Naive thymus-derived CD4-positive, alpha-beta T cell (primary cell): ENCODE results near the gene DTNB. TPM values are rescaled to one million over a fixed set of nuclear protein-coding genes. Genes with fewer than 3 reads are reported as not detected.

Experiments used
- ATAC-seq: fragments of 150-1000 bp; cut with Tn5 transposase; 2 replicates; pipeline ENCODE4 v1.10.0; 2021; ENCODE audit warnings: mild to moderate bottlenecking, moderate library complexity
- CTCF ChIA-PET: fragments of 350-600 bp; sonication (Branson Sonifier 250); formaldehyde crosslinking; loops from one replicate; lab custom pipeline; 2021; ENCODE audit warnings: antibody characterized with exemption; lab: Charles Lee
- POLR2A ChIA-PET: fragments of 350-600 bp; sonication (Branson Sonifier 250); formaldehyde crosslinking; loops from one replicate; lab custom pipeline; 2021; ENCODE audit warnings: antibody characterized with exemption, inconsistent platforms; lab: Charles Lee
- DNase-seq, 9 donors: peaks; one replicate each; pipeline versions ENCODE4 v3.0.0 to v3.0.0-alpha.2; 2020 to 2022; ENCODE audit warnings: mixed read lengths in 1 of 9
- H3K27ac ChIP-seq: one replicate; pipeline ENCODE4 v1.7.0; 2013; ENCODE audit warnings: mild to moderate bottlenecking, low read depth, low read length, moderate library complexity
- H3K27me3 ChIP-seq, 2 donors: one replicate each; pipeline ENCODE4 v1.7.0; 2013; ENCODE audit warnings: low read length in 2 of 2, mild to moderate bottlenecking in 2 of 2, moderate library complexity in 2 of 2; ENCODE audit not compliant: control insufficient read depth in 2 of 2, insufficient read depth in 2 of 2
- H3K36me3 ChIP-seq, 3 experiments: 1 replicate in 2 of 3; 2 replicates in 1 of 3; pipeline ENCODE4 v1.7.0; 2013; ENCODE audit warnings: low read length in 3 of 3, mild to moderate bottlenecking in 3 of 3, moderate library complexity in 1 of 3; ENCODE audit not compliant: insufficient read depth in 3 of 3, control insufficient read depth in 2 of 3
- H3K4me1 ChIP-seq, 2 donors: one replicate each; pipeline ENCODE4 v1.7.0; 2013; ENCODE audit warnings: low read length in 2 of 2, mild to moderate bottlenecking in 2 of 2, moderate library complexity in 1 of 2; ENCODE audit not compliant: control insufficient read depth in 2 of 2, insufficient read depth in 2 of 2
- H3K4me3 ChIP-seq: 2 replicates; pipeline ENCODE4 v1.7.0; 2013; ENCODE audit warnings: mild to moderate bottlenecking, low read length
- H3K9me3 ChIP-seq, 3 experiments: 1 replicate in 2 of 3; 2 replicates in 1 of 3; pipeline ENCODE4 v1.7.0; 2013; ENCODE audit warnings: low read length in 3 of 3; ENCODE audit not compliant: control insufficient read depth in 2 of 3
- H3K27ac Mint-ChIP-seq, 9 donors: one replicate each; pipeline ENCODE4 v1.8.0; 2020 to 2022; ENCODE audit warnings: mixed read lengths in 9 of 9, mild to moderate bottlenecking in 8 of 9, moderate library complexity in 5 of 9, inconsistent platforms in 2 of 9
- H3K27me3 Mint-ChIP-seq, 5 donors: one replicate each; pipeline ENCODE4 v1.8.0; 2021 to 2022; ENCODE audit warnings: mixed read lengths in 5 of 5, mild to moderate bottlenecking in 1 of 5
- H3K36me3 Mint-ChIP-seq, 5 donors: one replicate each; pipeline ENCODE4 v1.8.0; 2020 to 2022; ENCODE audit warnings: mixed read lengths in 5 of 5, mild to moderate bottlenecking in 3 of 5, inconsistent platforms in 1 of 5
- H3K4me1 Mint-ChIP-seq, 7 donors: one replicate each; pipeline ENCODE4 v1.8.0; 2020 to 2022; ENCODE audit warnings: mixed read lengths in 7 of 7, mild to moderate bottlenecking in 3 of 7, inconsistent platforms in 1 of 7
- H3K4me3 Mint-ChIP-seq, 10 donors: one replicate each; pipeline ENCODE4 v1.8.0; 2020 to 2022; ENCODE audit warnings: mild to moderate bottlenecking in 10 of 10, mixed read lengths in 10 of 10, moderate library complexity in 6 of 10, inconsistent platforms in 2 of 10
- H3K9me3 Mint-ChIP-seq, 11 donors: one replicate each; pipeline ENCODE4 v1.8.0; 2020 to 2022; ENCODE audit warnings: mixed read lengths in 11 of 11, mild to moderate bottlenecking in 4 of 11, inconsistent platforms in 1 of 11, moderate library complexity in 1 of 11
- intact Hi-C, 2 donors: fragments of 100-400 bp; cut with micrococcal nuclease; formaldehyde crosslinking; loops; one replicate each; pipeline ENCODE4 v1.15.1; 2023
- polyA plus RNA-seq, 2 donors: library from polyadenylated mRNA; unstranded; fragments of 300-500 nt; fragmentation: Illumina TruSeq; gene quantifications; one replicate each; pipeline ENCODE4 v1.2.3, GENCODE V29; 2021
- total RNA-seq, 6 experiments: library from RNA in 5 of 6; stranded (reverse) in 5 of 6; gene quantifications; 1 replicate in 5 of 6; 2 replicates in 1 of 6; pipeline ENCODE4 v1.2.3 and lab custom pipeline; 2021 to 2026

DTNB gene
- total and polyA plus RNA-seq, 7 experiments from 2014 or later: 17.0 to 56.2 (median 33.1) TPM

DNA sequence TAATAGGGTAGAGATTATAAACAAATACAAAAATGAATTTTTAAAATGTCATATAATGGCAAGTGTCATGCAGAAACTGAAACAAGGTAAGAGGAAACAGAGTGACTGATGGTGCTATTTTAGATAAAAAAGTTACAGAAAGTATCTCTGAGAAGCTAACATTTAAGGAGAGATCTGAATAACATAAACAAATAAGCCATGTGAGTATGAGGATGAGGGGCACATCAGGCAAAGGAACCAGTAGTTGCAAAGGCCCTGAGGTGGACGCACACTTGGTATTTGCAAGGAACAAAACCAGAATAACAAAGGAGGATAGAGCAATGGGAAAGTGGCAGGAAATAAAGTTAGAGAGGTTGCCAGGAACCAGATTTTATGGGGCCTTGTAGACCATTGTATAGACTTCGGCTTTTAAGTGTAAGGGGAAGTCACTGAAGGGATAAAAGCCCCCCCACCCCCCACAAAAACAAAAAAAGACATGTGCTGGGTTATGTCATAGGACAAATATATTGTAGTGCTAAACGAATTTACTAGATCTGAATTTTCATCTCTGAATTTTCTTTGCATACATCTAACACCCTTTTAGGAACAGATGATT lies 159.2 kb downstream of the DTNB start:
- no peak for ATAC-seq
- Histone ChIP-seq H3K36me3 (no peaks in the 10 kb centered on the region), H3K9me3 (no peaks in the 10 kb centered on the region), H3K4me3 (no peak overlapping the region), H3K27ac (no peak overlapping the region), H3K4me1 (no peaks in the 10 kb centered on the region), H3K27me3 (no peaks in the 10 kb centered on the region)
- H3K4me1 Mint-ChIP-seq: peaks cover 0 to 32% (median 6%) of the 10 kb centered on the region in 7 donors
- intact Hi-C loops: loop anchor here in 1 of 2 donors (5.0 kb wide), 1 partner anchor 62 kb away; no protein-coding TSS in a partner anchor
- DNase-seq: no peak
- H3K4me3 Mint-ChIP-seq: peak overlapping the region in 1 of 10 donors; percentile 47
- H3K27ac Mint-ChIP-seq: peak overlapping the region in 5 of 9 donors; percentile 1 to 78 (median 72)
- CTCF ChIA-PET: no interaction called here
- peaks cover 5 to 29% (median 7%) of the 10 kb centered on the region in 5 donors for H3K36me3 Mint-ChIP-seq
- no peaks in the 10 kb centered on the region for H3K9me3 Mint-ChIP-seq
- POLR2A ChIA-PET: no interaction called here
- no peaks in the 10 kb centered on the region for H3K27me3 Mint-ChIP-seq

DNA sequence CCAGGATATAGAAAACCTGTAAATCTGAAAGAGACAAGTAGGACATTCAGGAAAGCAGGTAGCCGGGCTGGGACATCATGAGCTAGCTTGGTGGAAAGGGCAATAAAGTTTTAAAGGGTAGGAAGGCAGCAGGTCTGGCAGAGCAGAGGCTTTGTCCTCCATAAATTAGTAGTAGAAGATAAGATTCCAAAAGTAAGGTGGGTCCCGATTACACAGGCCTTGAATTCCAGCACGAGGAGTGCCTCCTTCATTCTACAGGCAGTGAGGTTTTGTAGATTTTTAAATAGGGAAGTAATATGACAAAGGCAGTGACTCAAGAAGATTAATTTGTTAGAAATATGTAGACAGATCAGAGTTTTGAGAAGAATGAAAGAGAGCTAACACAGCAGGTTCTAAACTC lies 160.7 kb downstream of the DTNB start:
- no peaks in the 10 kb centered on the region for H3K36me3 ChIP-seq
- Mint-ChIP-seq H3K4me3 (no peak overlapping the region), H3K9me3 (peaks cover 0 to 1% (median 0%) of the 10 kb centered on the region in 11 donors), H3K27ac (no peak overlapping the region), H3K4me1 (peaks cover 0 to 26% (median 6%) of the 10 kb centered on the region in 7 donors), H3K27me3 (no peaks in the 10 kb centered on the region), H3K36me3 (peaks cover 5 to 27% (median 7%) of the 10 kb centered on the region in 5 donors)
- H3K27ac ChIP-seq: no peak overlapping the region
- ChIA-PET CTCF (no interaction called here), POLR2A (no interaction called here)
- intact Hi-C loops: loop anchor here in 1 of 2 donors (5.0 kb wide), 1 partner anchor 60 kb away; no protein-coding TSS in a partner anchor
- ATAC-seq: no peak
- no peaks in the 10 kb centered on the region for H3K9me3 ChIP-seq
- no peak overlapping the region for H3K4me3 ChIP-seq
- no peaks in the 10 kb centered on the region for H3K27me3 ChIP-seq
- H3K4me1 ChIP-seq: no peaks in the 10 kb centered on the region
- DNase-seq: no peak

DNA sequence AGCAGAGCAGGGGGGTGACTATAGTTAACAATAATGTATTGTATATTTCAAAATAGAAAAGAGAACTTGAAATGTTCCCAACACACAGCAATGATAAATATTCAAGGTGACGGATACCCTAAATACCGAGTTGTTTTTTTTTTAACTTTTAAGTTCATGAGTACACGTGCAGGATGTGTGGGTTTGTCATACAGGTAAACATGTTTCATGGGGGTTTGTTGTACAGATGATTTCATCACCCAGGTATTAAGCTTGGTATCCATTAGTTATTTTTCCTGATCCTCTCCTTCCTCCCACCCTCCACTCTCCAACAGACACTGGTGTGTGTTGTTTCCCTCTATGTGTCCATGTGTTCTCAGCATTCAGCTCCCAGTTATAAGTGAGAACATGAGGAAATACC lies 167.2 kb downstream of the DTNB start:
- DNase-seq (no peak), ATAC-seq (no peak)
- Histone ChIP-seq H3K9me3 (no peaks in the 10 kb centered on the region), H3K4me3 (no peak overlapping the region), H3K36me3 (no peaks in the 10 kb centered on the region), H3K27me3 (no peaks in the 10 kb centered on the region), H3K4me1 (no peaks in the 10 kb centered on the region), H3K27ac (no peak overlapping the region)
- Mint-ChIP-seq H3K4me3 (no peak overlapping the region), H3K27ac (peak overlapping the region in 1 of 9 donors; percentile 27), H3K36me3 (peaks cover 0 to 14% (median 7%) of the 10 kb centered on the region in 5 donors), H3K27me3 (peaks cover 0 to 2% (median 0%) of the 10 kb centered on the region in 5 donors), H3K4me1 (peaks cover 0 to 2% (median 0%) of the 10 kb centered on the region in 7 donors), H3K9me3 (peaks cover 0 to 1% (median 0%) of the 10 kb centered on the region in 11 donors)
- intact Hi-C loops: no loop called here
- ChIA-PET CTCF (no interaction called here), POLR2A (no interaction called here)

DNA sequence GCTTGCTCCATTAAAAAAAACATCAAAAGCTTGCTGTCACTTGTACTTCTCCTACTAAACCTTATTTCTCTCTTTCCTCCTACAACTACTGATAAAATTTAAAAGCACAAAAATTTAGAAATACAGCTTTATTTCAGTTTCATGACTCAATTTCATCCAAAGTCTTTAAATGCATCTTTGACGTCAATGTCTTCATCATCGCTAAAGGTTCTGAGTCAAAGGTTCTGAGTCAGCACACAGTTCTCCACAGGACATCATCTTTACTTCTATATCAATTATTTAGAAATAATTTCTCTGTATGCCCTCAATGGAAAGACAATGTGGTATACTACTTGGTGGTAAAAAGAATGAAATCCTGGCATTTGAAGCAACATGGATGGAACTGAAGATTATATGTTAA lies 167.8 kb downstream of the DTNB start:
- ChIA-PET CTCF (no interaction called here), POLR2A (no interaction called here)
- peaks cover 0 to 16% (median 7%) of the 10 kb centered on the region in 5 donors for H3K36me3 Mint-ChIP-seq
- H3K27me3 ChIP-seq: no peaks in the 10 kb centered on the region
- H3K4me1 Mint-ChIP-seq: peaks cover 0 to 2% (median 0%) of the 10 kb centered on the region in 7 donors
- no peak for DNase-seq
- H3K9me3 ChIP-seq: no peaks in the 10 kb centered on the region
- no peaks in the 10 kb centered on the region for H3K36me3 ChIP-seq
- no peak overlapping the region for H3K4me3 ChIP-seq
- intact Hi-C loops: no loop called here
- no peak overlapping the region for H3K4me3 Mint-ChIP-seq
- H3K27ac ChIP-seq: no peak overlapping the region
- no peak for ATAC-seq
- peak overlapping the region in 1 of 9 donors; percentile 27 for H3K27ac Mint-ChIP-seq
- H3K9me3 Mint-ChIP-seq: peaks cover 0 to 1% (median 0%) of the 10 kb centered on the region in 11 donors
- peaks cover 0 to 2% (median 0%) of the 10 kb centered on the region in 5 donors for H3K27me3 Mint-ChIP-seq
- no peaks in the 10 kb centered on the region for H3K4me1 ChIP-seq

DNA sequence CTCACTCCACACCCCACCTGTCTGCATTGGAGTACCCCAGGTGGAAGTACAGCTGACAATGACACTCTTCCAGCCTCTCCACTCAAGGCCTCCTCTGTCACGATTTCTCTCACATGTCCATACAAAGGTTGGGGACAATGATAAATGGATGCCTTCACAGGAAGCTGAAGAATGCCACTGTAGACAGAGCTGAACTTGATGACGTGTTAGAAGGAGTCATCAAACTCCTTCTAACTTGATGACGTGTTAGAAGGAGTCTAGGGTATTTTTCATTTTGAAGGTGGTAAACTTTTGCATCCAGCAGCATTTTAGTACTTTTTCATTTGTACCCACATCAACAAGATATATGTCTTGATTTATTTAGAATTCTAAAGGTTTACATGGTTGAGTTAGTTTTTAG lies 168.2 kb downstream of the DTNB start:
- Mint-ChIP-seq H3K27ac (no peak overlapping the region), H3K36me3 (peaks cover 0 to 20% (median 7%) of the 10 kb centered on the region in 5 donors), H3K27me3 (peaks cover 0 to 2% (median 0%) of the 10 kb centered on the region in 5 donors), H3K9me3 (peaks cover 0 to 1% (median 0%) of the 10 kb centered on the region in 11 donors), H3K4me3 (no peak overlapping the region), H3K4me1 (peaks cover 0 to 2% (median 0%) of the 10 kb centered on the region in 7 donors)
- Histone ChIP-seq H3K27ac (no peak overlapping the region), H3K36me3 (no peaks in the 10 kb centered on the region), H3K4me1 (no peaks in the 10 kb centered on the region), H3K4me3 (no peak overlapping the region), H3K9me3 (no peaks in the 10 kb centered on the region), H3K27me3 (no peaks in the 10 kb centered on the region)
- ChIA-PET POLR2A (no interaction called here), CTCF (no interaction called here)
- DNase-seq: no peak
- ATAC-seq: no peak
- intact Hi-C loops: no loop called here

DNA sequence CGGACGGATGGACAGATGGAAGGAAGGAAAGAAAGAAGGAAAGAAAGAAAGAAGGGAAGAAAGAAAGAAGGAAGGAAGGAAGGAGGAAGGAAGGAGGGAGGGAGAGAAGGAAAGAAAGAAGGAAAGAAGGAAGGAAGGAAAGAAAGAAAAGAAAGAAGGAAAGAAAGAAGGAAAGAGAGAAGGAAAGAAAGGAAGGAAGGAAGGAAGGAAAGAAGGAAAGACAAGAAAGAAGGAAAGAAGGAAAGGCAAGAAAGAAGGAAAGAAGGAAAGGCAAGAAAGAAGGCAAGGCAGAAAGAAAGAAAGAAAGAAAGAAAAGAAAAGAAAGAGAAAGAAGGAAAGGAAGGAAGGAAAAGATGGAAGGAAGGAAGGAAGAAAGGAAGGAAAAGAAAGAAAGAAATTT lies 169.1 kb downstream of the DTNB start:
- Histone ChIP-seq H3K9me3 (no peaks in the 10 kb centered on the region), H3K27ac (no peak overlapping the region), H3K4me3 (no peak overlapping the region), H3K36me3 (no peaks in the 10 kb centered on the region), H3K4me1 (no peaks in the 10 kb centered on the region), H3K27me3 (no peaks in the 10 kb centered on the region)
- intact Hi-C loops: no loop called here
- peaks cover 0 to 2% (median 0%) of the 10 kb centered on the region in 7 donors for H3K4me1 Mint-ChIP-seq
- H3K27me3 Mint-ChIP-seq: peaks cover 0 to 2% (median 0%) of the 10 kb centered on the region in 5 donors
- H3K27ac Mint-ChIP-seq: peak overlapping the region in 1 of 9 donors; percentile 62
- CTCF ChIA-PET: no interaction called here
- POLR2A ChIA-PET: no interaction called here
- H3K4me3 Mint-ChIP-seq: no peak overlapping the region
- peaks cover 0 to 1% (median 0%) of the 10 kb centered on the region in 11 donors for H3K9me3 Mint-ChIP-seq
- DNase-seq (no peak), ATAC-seq (no peak)
- peaks cover 0 to 21% (median 5%) of the 10 kb centered on the region in 5 donors for H3K36me3 Mint-ChIP-seq

DNA sequence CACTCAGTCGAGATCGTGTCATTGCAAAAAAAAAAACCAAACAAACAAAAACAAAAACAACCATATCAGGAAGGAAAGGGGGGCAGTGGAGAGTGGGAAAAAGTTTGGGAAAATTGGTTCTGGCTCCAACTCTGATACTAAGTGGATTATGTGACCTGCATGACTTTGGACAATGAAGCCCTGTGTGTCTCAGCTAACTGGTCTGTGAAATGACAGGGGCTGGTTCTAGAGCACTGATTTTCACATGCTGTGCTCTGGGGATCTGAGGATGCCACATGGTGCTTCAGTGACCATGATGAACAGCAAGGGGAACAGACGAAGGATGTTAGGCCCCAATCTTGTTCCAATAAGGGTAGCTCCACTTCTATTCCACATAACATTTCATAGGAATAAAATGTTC lies 174.2 kb downstream of the DTNB start:
- H3K4me1 ChIP-seq: no peaks in the 10 kb centered on the region
- intact Hi-C loops: no loop called here
- H3K27me3 ChIP-seq: no peaks in the 10 kb centered on the region
- Mint-ChIP-seq H3K27me3 (no peaks in the 10 kb centered on the region), H3K4me3 (no peak overlapping the region), H3K27ac (no peak overlapping the region), H3K36me3 (peaks cover 0 to 33% (median 6%) of the 10 kb centered on the region in 5 donors), H3K4me1 (peaks cover 0 to 5% (median 0%) of the 10 kb centered on the region in 7 donors), H3K9me3 (no peaks in the 10 kb centered on the region)
- H3K9me3 ChIP-seq: no peaks in the 10 kb centered on the region
- ATAC-seq (no peak), DNase-seq (no peak)
- no peak overlapping the region for H3K4me3 ChIP-seq
- CTCF ChIA-PET: no interaction called here
- no peaks in the 10 kb centered on the region for H3K36me3 ChIP-seq
- no peak overlapping the region for H3K27ac ChIP-seq
- POLR2A ChIA-PET: interaction anchor here (0.7 kb wide), 1 partner anchor 133 kb away, joined by 4 read pairs; no protein-coding TSS in a partner anchor
